Loucy (cell line): Measurements from ENCODE around the gene MED1.
"Not testable (repeated sequence)": the region's sequence is repeated elsewhere in the genome, so short reads cannot be mapped to it uniquely, and the experiment has no call there.

Experiments used
- H2AFZ ChIP-seq: fragments of 200-600 bp; sonication (generic); 2 replicates; pipeline ENCODE4 v1.6.0; 2016; ENCODE audit warnings: antibody characterized with exemption, mild to moderate bottlenecking, low read length, moderate library complexity
- H3F3A ChIP-seq: fragments of 200-600 bp; 2 replicates; pipeline ENCODE4 v1.6.0; 2016; ENCODE audit warnings: antibody characterized with exemption, low read depth, mild to moderate bottlenecking
- H3K27me3 ChIP-seq: fragments of 200-600 bp; sonication (generic); 2 replicates; pipeline ENCODE4 v1.6.1; 2014; ENCODE audit warnings: low read length, mild to moderate bottlenecking; ENCODE audit not compliant: insufficient read depth, poor library complexity, severe bottlenecking
- H3K36me3 ChIP-seq: fragments of 200-600 bp; sonication (generic); 2 replicates; pipeline ENCODE4 v1.6.1; 2016; ENCODE audit warnings: low read length; ENCODE audit not compliant: insufficient read depth
- H3K4me1 ChIP-seq: fragments of 200-600 bp; sonication (generic); 2 replicates; pipeline ENCODE4 v1.5.1; 2014; ENCODE audit warnings: low read length, mild to moderate bottlenecking; ENCODE audit not compliant: insufficient read depth, poor library complexity, severe bottlenecking
- H3K4me2 ChIP-seq: fragments of 200-600 bp; sonication (generic); 2 replicates; pipeline ENCODE4 v1.6.0; 2014; ENCODE audit warnings: antibody characterized with exemption, low read length, low read depth, mild to moderate bottlenecking; ENCODE audit not compliant: poor library complexity, severe bottlenecking
- H3K4me3 ChIP-seq: fragments of 200-600 bp; sonication (generic); 2 replicates; pipeline ENCODE4 v1.5.1; 2014; ENCODE audit warnings: low read length, mild to moderate bottlenecking, mixed read lengths; ENCODE audit not compliant: poor library complexity, severe bottlenecking
- H3K79me2 ChIP-seq: fragments of 200-600 bp; sonication (generic); 2 replicates; pipeline ENCODE4 v1.6.1; 2014; ENCODE audit warnings: low read length; ENCODE audit not compliant: insufficient read depth
- H3K9ac ChIP-seq: fragments of 200-600 bp; sonication (generic); 2 replicates; pipeline ENCODE4 v1.6.0; 2014; ENCODE audit warnings: mild to moderate bottlenecking, low read depth, low read length, moderate library complexity; ENCODE audit not compliant: poor library complexity, severe bottlenecking
- H3K9me2 ChIP-seq: fragments of 200-600 bp; sonication (generic); replicated peaks from 2 replicates; pipeline ENCODE4 v1.6.1; 2016; ENCODE audit warnings: low read depth, low read length, mixed read lengths
- H3K9me3 ChIP-seq: fragments of 200-600 bp; sonication (generic); 2 replicates; pipeline ENCODE4 v1.6.1; 2014; ENCODE audit warnings: mild to moderate bottlenecking, antibody characterized with exemption, low read length, low read depth; ENCODE audit not compliant: insufficient read depth
- H4K20me1 ChIP-seq: fragments of 200-600 bp; sonication (generic); 2 replicates; pipeline ENCODE4 v1.6.0; 2014; ENCODE audit warnings: antibody characterized with exemption, low read length, mild to moderate bottlenecking; ENCODE audit not compliant: insufficient read depth, poor library complexity, severe bottlenecking
- EZH2phosphoT487 ChIP-seq: fragments of 200-600 bp; IDR thresholded peaks from 2 replicates; pipeline ENCODE4 v1.6.1; 2018; ENCODE audit warnings: antibody characterized with exemption, mild to moderate bottlenecking, moderate library complexity, borderline replicate concordance
- TF ChIP-seq, protein P1 (sequence below): fragments of 200-600 bp; sonication (generic); conservative IDR thresholded peaks from 2 replicates; pipeline ENCODE4 v1.5.1; 2014; ENCODE audit warnings: mild to moderate bottlenecking, antibody characterized with exemption, low read length

The MED1 gene, protein sequence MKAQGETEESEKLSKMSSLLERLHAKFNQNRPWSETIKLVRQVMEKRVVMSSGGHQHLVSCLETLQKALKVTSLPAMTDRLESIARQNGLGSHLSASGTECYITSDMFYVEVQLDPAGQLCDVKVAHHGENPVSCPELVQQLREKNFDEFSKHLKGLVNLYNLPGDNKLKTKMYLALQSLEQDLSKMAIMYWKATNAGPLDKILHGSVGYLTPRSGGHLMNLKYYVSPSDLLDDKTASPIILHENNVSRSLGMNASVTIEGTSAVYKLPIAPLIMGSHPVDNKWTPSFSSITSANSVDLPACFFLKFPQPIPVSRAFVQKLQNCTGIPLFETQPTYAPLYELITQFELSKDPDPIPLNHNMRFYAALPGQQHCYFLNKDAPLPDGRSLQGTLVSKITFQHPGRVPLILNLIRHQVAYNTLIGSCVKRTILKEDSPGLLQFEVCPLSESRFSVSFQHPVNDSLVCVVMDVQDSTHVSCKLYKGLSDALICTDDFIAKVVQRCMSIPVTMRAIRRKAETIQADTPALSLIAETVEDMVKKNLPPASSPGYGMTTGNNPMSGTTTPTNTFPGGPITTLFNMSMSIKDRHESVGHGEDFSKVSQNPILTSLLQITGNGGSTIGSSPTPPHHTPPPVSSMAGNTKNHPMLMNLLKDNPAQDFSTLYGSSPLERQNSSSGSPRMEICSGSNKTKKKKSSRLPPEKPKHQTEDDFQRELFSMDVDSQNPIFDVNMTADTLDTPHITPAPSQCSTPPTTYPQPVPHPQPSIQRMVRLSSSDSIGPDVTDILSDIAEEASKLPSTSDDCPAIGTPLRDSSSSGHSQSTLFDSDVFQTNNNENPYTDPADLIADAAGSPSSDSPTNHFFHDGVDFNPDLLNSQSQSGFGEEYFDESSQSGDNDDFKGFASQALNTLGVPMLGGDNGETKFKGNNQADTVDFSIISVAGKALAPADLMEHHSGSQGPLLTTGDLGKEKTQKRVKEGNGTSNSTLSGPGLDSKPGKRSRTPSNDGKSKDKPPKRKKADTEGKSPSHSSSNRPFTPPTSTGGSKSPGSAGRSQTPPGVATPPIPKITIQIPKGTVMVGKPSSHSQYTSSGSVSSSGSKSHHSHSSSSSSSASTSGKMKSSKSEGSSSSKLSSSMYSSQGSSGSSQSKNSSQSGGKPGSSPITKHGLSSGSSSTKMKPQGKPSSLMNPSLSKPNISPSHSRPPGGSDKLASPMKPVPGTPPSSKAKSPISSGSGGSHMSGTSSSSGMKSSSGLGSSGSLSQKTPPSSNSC (N-terminal part only)

DNA sequence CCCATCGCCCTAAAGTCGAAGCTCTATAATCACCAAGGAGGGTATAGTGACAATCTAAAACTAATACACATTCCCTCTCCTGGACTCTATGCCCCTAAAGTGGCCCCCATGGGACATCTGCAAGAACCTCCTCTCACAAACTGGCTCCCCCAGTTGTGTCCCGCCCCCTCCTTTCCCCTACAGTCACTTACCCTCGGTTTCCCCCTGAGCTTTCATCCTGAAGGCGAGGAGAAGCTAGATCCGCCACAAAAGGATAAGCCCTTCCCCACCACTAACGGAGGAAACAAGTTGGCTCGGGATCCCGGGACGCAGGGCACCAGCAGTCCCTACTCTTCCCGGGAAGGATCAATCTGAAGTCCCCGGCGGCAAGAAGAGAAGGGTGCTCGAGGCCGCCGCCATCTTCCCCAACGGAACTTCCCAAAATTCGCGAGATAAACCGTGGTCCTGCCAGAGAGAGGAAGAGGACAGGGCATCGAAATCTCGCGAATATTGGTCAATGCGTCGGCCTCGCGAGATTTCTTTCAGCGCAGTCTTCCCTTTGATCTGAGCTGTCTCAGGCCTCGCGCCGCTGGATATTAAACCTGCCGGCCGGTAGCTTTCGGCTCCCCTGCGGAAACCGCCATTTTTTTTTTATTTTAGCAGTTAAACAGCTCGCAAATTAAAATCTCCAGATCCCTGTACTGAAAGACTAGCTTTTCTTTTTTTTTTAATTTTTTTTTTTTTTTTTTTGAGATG is at the start of gene MED1:
Gene MED1 (minus strand): TSS at position 417 of the 735 bp plus-strand sequence. CDS start 201 bp downstream, at position 216.
- peak within 1 kb of the TSS; percentile 99 for H3K4me3 ChIP-seq

DNA sequence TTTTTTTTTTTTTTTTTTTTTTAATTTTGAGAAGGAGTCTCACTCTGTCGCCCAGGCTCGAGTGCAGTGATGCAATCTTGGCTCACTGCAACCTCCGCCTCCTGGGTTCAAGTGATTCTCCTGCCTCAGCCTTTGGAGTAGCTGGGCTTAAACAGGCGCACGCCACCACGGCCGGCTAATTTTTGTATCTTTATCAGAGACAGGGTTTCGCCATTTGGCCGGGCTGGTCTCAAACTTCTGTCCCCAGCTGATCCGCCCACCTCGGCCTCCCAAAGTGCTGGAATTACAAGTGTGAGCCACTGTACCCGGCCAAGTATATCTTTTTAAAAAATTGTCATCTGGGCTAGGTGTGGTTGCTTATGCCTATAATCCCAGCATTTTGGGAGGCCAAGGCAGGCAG is 45.9 kb upstream of the MED1 start:
- not testable (repeated sequence) for H2AFZ ChIP-seq, H3K9ac ChIP-seq, H3K27me3 ChIP-seq, H3K79me2 ChIP-seq, H3K4me1 ChIP-seq, H3F3A ChIP-seq, H3K4me3 ChIP-seq, H4K20me1 ChIP-seq, H3K4me2 ChIP-seq, H3K9me2 ChIP-seq, H3K9me3 ChIP-seq
- H3K36me3 ChIP-seq = peaks cover 79% of the 10 kb centered on the region; the same call in 1 of the 2 replicates

More for the DNA sequence above, at the start of gene MED1:
- TF ChIP-seq, protein P1, sequence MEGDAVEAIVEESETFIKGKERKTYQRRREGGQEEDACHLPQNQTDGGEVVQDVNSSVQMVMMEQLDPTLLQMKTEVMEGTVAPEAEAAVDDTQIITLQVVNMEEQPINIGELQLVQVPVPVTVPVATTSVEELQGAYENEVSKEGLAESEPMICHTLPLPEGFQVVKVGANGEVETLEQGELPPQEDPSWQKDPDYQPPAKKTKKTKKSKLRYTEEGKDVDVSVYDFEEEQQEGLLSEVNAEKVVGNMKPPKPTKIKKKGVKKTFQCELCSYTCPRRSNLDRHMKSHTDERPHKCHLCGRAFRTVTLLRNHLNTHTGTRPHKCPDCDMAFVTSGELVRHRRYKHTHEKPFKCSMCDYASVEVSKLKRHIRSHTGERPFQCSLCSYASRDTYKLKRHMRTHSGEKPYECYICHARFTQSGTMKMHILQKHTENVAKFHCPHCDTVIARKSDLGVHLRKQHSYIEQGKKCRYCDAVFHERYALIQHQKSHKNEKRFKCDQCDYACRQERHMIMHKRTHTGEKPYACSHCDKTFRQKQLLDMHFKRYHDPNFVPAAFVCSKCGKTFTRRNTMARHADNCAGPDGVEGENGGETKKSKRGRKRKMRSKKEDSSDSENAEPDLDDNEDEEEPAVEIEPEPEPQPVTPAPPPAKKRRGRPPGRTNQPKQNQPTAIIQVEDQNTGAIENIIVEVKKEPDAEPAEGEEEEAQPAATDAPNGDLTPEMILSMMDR = no peak
- no peak for TF ChIP-seq EZH2phosphoT487
- Histone ChIP-seq H3K36me3 (peaks cover 8% of the 10 kb centered on the region; the same call in 1 of the 2 replicates), H3K27me3 (no peaks in the 10 kb centered on the region), H4K20me1 (peaks cover 25% of the 10 kb centered on the region), H3K9me2 (no peaks in the 10 kb centered on the region), H3K9me3 (no peaks in the 10 kb centered on the region), H2AFZ (peak within 1 kb of the TSS; percentile 94), H3K9ac (peak within 1 kb of the TSS; percentile 95), H3F3A (peaks cover 4% of the 10 kb centered on the region; the same call in 1 of the 2 replicates), H3K79me2 (peaks cover 56% of the 10 kb centered on the region), H3K4me2 (peak within 1 kb of the TSS; percentile 98), H3K4me1 (peaks cover 25% of the 10 kb centered on the region)

DNA sequence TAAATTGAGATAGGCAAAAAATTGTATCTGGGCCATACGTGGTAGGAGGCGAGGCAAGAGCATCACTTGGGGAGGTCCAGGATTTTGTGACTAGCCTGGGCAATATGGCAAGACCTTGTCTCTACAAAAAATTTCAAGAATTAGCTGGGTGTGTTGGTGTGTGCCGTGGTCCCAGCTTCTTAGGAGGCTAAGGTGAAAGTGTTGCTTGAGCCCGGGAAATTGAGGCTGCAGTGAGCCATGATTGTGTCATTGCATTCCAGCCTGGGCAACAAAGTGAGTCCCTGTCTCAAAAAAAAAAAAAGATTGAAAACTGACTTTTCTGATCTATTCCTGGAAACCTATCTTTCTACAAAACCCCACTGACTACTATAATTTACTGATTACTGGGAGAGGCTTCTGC is 36.9 kb upstream of the MED1 start:
- H3K4me1 ChIP-seq = no peaks in the 10 kb centered on the region
- no peaks in the 10 kb centered on the region for H3F3A ChIP-seq
- no peaks in the 10 kb centered on the region for H3K9me2 ChIP-seq
- H3K4me2 ChIP-seq = no peak overlapping the region
- no peak overlapping the region for H3K4me3 ChIP-seq
- H2AFZ ChIP-seq = no peak overlapping the region
- H3K36me3 ChIP-seq = peaks cover 27% of the 10 kb centered on the region
- TF ChIP-seq EZH2phosphoT487 = no peak
- TF ChIP-seq, protein P1 = no peak
- H4K20me1 ChIP-seq = peaks cover 13% of the 10 kb centered on the region
- no peaks in the 10 kb centered on the region for H3K9me3 ChIP-seq
- H3K79me2 ChIP-seq = peaks cover 12% of the 10 kb centered on the region
- no peak overlapping the region for H3K9ac ChIP-seq
- H3K27me3 ChIP-seq = no peaks in the 10 kb centered on the region

DNA sequence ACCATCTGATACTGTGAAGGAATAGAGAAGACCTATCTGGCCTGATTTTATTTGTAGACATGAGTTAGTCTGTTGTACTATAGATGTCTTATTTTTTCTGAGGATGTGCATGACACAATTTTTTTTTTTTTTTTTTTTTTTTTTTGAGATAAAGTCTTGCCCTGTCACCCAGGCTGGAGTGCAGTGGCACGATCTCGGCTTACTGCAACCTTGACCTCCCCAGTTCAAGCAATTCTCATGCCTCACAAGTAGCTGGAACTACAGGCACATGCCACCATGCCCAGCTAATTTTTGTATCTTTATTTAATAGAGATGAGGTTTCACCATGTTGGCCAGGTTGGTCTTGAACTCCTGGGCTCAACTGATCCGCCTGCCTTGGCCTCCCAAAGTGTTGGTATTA is 36.4 kb upstream of the MED1 start:
- not testable (repeated sequence) for H3K27me3 ChIP-seq, H3K9me2 ChIP-seq, H3K9ac ChIP-seq, H3K4me3 ChIP-seq, H3K4me1 ChIP-seq, H3K4me2 ChIP-seq, H3K9me3 ChIP-seq, H3F3A ChIP-seq, H2AFZ ChIP-seq
- Histone ChIP-seq H3K79me2 (peaks cover 15% of the 10 kb centered on the region), H4K20me1 (peaks cover 13% of the 10 kb centered on the region), H3K36me3 (peaks cover 22% of the 10 kb centered on the region)
